K562 treated with DMSO at 1 percent for 24 hours (cell line): Measurements from ENCODE around the gene DCAF4. TPM values are rescaled to one million over a fixed set of nuclear protein-coding genes. Genes with fewer than 3 reads are reported as not detected.

ENCODE experiments used
- total RNA-seq: library from RNA; unstranded; fragments of 300-600 nt; gene quantifications from 2 replicates; pipeline ENCODE4 v1.2.3, GENCODE V29; 2022; ENCODE audit warnings: low read depth; ENCODE audit not compliant: insufficient read depth

DCAF4 gene
- 10.2 and 11.1 TPM in 2 replicates for total RNA-seq

GRCh38 chr14:72926292-72927028, at the start of gene DCAF4:
Gene DCAF4 (plus strand): TSS chr14:72926464. CDS start chr14:72937979, 11,515 bp downstream.

GRCh38 chr14:72893636-72894322, 32.5 kb upstream of the DCAF4 start, which contains the start of gene DPF3:
Gene DPF3 (minus strand): TSS chr14:72894101. CDS start chr14:72894088, 13 bp downstream.

Other genes with a start within 250 kb of the DCAF4 start
- gene DPF3, start 32.4 kb upstream of the DCAF4 start, total RNA-seq, result 1.1 and 1.4 TPM in 2 replicates
- 24.8 and 25.3 TPM in 2 replicates for gene ZFYVE1, start 100.6 kb downstream of the DCAF4 start, total RNA-seq
- gene RBM25, start 132.1 kb downstream of the DCAF4 start, total RNA-seq, result 28.2 and 28.5 TPM in 2 replicates
- 20.4 and 22.4 TPM in 2 replicates for gene PSEN1, start 210.0 kb downstream of the DCAF4 start, total RNA-seq